ENCODE measurements around the gene MTA3. TPM values are rescaled to one million over a fixed set of nuclear protein-coding genes. Genes with fewer than 3 reads are reported as not detected.
"Not testable (repeated sequence)": the region's sequence is repeated elsewhere in the genome, so short reads cannot be mapped to it uniquely, and the experiment has no call there.

Gene MTA3
- total RNA-seq, 1 donor from 2014 or later: 105 TPM

- H3K27me3 Mint-ChIP-seq (ENCODE audit: unreplicated experiment): no peaks in the 10 kb centered on the region
- peak; percentile 31 for DNase-seq (ENCODE audit: low spot score)
- peak overlapping the region; percentile 93 for H3K27ac Mint-ChIP-seq (ENCODE audit: unreplicated experiment)
- TF ChIP-seq, protein P1, sequence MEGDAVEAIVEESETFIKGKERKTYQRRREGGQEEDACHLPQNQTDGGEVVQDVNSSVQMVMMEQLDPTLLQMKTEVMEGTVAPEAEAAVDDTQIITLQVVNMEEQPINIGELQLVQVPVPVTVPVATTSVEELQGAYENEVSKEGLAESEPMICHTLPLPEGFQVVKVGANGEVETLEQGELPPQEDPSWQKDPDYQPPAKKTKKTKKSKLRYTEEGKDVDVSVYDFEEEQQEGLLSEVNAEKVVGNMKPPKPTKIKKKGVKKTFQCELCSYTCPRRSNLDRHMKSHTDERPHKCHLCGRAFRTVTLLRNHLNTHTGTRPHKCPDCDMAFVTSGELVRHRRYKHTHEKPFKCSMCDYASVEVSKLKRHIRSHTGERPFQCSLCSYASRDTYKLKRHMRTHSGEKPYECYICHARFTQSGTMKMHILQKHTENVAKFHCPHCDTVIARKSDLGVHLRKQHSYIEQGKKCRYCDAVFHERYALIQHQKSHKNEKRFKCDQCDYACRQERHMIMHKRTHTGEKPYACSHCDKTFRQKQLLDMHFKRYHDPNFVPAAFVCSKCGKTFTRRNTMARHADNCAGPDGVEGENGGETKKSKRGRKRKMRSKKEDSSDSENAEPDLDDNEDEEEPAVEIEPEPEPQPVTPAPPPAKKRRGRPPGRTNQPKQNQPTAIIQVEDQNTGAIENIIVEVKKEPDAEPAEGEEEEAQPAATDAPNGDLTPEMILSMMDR (IDR thresholded peaks at IDR 0.05; ENCODE audit: unreplicated experiment): no peak
- H3K4me1 Mint-ChIP-seq (ENCODE audit: unreplicated experiment): peaks cover 13% of the 10 kb centered on the region
- no peak overlapping the region for H3K4me3 Mint-ChIP-seq (ENCODE audit: unreplicated experiment)
- H3K36me3 Mint-ChIP-seq (ENCODE audit: low read depth, unreplicated experiment): peaks cover 19% of the 10 kb centered on the region
- H3K9me3 Mint-ChIP-seq (ENCODE audit: unreplicated experiment): no peaks in the 10 kb centered on the region
Observed at GRCh38 chr2:42622943-42623676, 54.7 kb downstream of the MTA3 start.

DNA sequence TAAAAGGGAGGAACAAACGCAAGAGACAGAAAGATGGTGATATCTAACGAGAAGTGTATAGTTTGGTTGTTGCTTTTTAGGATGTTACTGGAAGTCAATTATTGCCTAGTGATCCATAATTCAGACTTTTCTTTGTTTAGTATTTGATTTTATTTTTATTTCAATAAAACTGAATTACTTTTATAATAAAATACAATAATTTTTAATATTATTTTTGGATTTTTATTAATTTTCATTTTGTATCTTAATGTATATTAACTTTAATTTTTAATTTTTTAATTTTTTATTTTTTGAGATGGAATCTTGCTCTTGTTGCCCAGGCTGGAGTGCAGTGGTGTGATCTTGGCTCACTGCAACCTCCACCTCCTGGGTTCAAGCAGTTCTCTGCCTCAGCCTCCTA is 55.6 kb downstream of the MTA3 start:
- H3K36me3 Mint-ChIP-seq (ENCODE audit: low read depth, unreplicated experiment): peaks cover 14% of the 10 kb centered on the region
- H3K27ac Mint-ChIP-seq (ENCODE audit: unreplicated experiment): peak overlapping the region; percentile 93

GRCh38 chr2:42628024-42628423 is 59.6 kb downstream of the MTA3 start:
- not testable (repeated sequence) for H3K4me3 Mint-ChIP-seq (ENCODE audit: unreplicated experiment); H3K27ac Mint-ChIP-seq (ENCODE audit: unreplicated experiment); H3K4me1 Mint-ChIP-seq (ENCODE audit: unreplicated experiment); H3K36me3 Mint-ChIP-seq (ENCODE audit: low read depth, unreplicated experiment); H3K27me3 Mint-ChIP-seq (ENCODE audit: unreplicated experiment); H3K9me3 Mint-ChIP-seq (ENCODE audit: unreplicated experiment); DNase-seq (ENCODE audit: low spot score)

More for the DNA sequence above, 55.6 kb downstream of the MTA3 start:
- H3K27me3 Mint-ChIP-seq (ENCODE audit: unreplicated experiment): no peaks in the 10 kb centered on the region
- H3K4me3 Mint-ChIP-seq (ENCODE audit: unreplicated experiment): no peak overlapping the region
- H3K4me1 Mint-ChIP-seq (ENCODE audit: unreplicated experiment): peaks cover 13% of the 10 kb centered on the region
- TF ChIP-seq, protein P1 (IDR thresholded peaks at IDR 0.05; ENCODE audit: unreplicated experiment): no peak
- H3K9me3 Mint-ChIP-seq (ENCODE audit: unreplicated experiment): no peaks in the 10 kb centered on the region
- no peak for DNase-seq (ENCODE audit: low spot score)

- no peak for DNase-seq (ENCODE audit: low spot score)
- Mint-ChIP-seq H3K4me1 (ENCODE audit: unreplicated experiment) (no peaks in the 10 kb centered on the region), H3K27ac (ENCODE audit: unreplicated experiment) (no peak overlapping the region), H3K36me3 (ENCODE audit: low read depth, unreplicated experiment) (peaks cover 3% of the 10 kb centered on the region), H3K4me3 (ENCODE audit: unreplicated experiment) (no peak overlapping the region), H3K9me3 (ENCODE audit: unreplicated experiment) (no peaks in the 10 kb centered on the region), H3K27me3 (ENCODE audit: unreplicated experiment) (no peaks in the 10 kb centered on the region)
- TF ChIP-seq, protein P1 (IDR thresholded peaks at IDR 0.05; ENCODE audit: unreplicated experiment): no peak
Observed at GRCh38 chr2:42636934-42637333, 68.5 kb downstream of the MTA3 start.

GRCh38 chr2:42638080-42638784 is 69.8 kb downstream of the MTA3 start:
- H3K4me3 Mint-ChIP-seq (ENCODE audit: unreplicated experiment): no peak overlapping the region
- H3K27me3 Mint-ChIP-seq (ENCODE audit: unreplicated experiment): no peaks in the 10 kb centered on the region
- peaks cover 3% of the 10 kb centered on the region for H3K36me3 Mint-ChIP-seq (ENCODE audit: low read depth, unreplicated experiment)
- no peak for DNase-seq (ENCODE audit: low spot score)
- TF ChIP-seq, protein P1 (IDR thresholded peaks at IDR 0.05; ENCODE audit: unreplicated experiment): no peak
- no peaks in the 10 kb centered on the region for H3K9me3 Mint-ChIP-seq (ENCODE audit: unreplicated experiment)
- no peak overlapping the region for H3K27ac Mint-ChIP-seq (ENCODE audit: unreplicated experiment)
- no peaks in the 10 kb centered on the region for H3K4me1 Mint-ChIP-seq (ENCODE audit: unreplicated experiment)
